ENCODE measurements around the gene DAP.

Gene DAP

DNA sequence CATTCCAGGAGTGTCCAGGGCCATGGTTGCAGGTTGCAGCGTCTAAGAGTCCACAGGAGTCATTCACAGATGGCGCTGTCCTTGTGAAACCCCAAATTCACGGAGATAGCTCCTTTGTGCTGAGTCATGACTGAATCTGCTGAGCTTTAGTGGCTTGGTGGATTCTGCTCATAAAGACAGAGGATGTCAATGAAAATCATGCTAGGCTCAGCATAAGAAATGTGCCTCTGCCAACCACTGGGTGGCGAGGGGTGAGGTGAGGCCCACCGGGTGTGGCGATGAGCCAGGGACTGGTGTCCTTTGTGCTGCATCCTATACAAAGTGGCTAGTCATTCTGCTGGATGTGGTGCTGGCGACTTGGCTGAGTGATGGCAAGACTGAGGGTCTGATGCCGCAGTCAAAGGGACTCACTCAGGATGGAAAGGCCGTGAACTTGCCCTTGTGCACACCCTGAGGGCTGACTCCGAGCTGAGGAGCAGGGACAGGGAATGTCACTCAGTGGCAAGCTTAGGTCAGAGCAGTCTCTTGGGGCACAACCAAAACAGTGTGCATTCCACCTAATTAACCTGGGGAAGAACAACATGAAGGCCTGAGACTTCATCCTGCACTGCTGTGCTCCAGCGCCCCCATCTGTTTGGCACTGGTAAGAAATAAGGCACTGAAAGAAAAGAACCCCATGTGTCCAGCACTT is 71.5 kb downstream of the DAP start:
- no peak for DNase-seq (ENCODE audit: low read depth)

DNA sequence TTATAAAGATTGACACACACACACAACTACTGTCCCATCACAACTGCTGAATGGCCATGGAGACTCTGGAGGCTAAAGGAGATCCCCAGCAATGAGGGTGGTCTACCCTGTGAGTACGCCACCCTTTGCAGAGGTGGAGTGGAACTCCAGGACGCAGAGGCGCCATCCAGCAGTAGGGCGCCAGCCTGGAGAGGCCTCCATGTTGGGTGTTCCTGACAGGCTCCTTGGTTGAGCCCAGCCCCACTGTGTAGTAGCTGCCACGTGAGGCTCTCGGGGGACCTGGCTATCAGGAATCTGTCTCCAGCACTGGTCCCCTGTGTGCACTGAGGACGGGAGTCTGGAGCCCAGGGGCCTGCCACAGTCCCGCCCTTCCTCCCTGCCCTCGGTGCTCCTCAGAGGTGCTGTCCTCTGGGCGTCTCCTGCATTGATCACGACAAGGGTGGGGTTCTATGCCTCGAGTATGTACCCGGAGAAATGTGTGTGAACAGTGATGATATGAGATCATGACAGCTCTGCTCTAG is 72.3 kb downstream of the DAP start:
- no peak for DNase-seq (ENCODE audit: low read depth)

- no peak for DNase-seq (ENCODE audit: low read depth)
Measured at GRCh38 chr5:10686890-10687289, 74.1 kb downstream of the DAP start.

DNA sequence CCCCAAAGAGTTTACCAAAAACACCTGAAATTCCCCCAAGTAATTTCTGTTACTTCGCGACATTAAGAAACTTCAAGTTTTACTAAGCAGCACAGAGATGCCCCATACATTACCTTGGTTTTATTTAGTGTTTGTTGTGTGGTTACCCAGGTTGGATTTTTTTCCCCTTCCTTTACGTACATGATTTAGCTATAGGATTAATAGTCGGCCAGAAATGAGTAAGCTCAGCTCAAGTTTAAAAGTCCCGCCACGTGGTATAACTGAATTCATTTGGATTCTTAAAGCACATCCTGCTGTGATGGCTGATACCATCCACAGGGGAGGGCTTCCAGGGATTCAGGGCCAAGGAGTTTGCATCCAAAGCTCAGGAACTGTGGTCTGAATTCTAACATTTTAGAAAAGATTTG is 75.9 kb downstream of the DAP start:
- no peak for DNase-seq (ENCODE audit: low read depth)

- DNase-seq (ENCODE audit: low read depth): no peak
Measured at GRCh38 chr5:10684303-10685086, 76.5 kb downstream of the DAP start.

DNA sequence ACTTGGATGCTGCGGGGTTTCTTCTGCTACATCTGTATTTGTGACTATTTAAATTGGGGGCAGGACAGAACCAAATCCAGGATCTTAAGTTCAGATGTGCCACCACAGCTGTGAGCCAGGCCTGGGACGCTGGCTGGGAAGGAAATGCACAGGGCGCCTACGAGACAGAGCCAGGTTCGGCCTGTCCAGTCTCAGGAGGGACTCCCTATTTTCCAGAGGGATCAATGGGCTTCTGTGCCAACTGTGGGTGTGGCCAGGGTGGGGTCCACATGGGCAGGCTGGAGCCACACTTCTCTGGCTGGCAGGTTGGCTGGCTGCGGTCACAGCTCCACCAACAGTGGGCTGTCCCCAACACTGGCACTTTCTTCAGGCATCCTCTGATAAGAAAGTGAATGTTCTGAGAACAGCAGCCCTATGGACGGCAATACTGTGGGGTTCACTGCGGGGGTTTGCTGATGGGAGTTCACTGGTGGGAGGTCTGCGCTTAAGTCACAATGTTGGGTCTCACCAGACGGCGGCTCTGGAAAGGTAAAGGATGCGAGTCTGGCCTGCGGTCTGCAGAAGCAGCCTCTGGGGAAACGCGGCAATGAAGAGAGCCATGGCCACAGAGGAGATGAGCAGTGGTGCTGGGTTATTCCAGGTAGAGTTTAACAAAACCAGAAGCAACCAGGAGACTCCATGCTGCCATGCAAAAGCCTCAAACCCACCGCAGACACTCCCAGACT is 78.1 kb downstream of the DAP start:
- DNase-seq (ENCODE audit: low read depth): no peak

DNA sequence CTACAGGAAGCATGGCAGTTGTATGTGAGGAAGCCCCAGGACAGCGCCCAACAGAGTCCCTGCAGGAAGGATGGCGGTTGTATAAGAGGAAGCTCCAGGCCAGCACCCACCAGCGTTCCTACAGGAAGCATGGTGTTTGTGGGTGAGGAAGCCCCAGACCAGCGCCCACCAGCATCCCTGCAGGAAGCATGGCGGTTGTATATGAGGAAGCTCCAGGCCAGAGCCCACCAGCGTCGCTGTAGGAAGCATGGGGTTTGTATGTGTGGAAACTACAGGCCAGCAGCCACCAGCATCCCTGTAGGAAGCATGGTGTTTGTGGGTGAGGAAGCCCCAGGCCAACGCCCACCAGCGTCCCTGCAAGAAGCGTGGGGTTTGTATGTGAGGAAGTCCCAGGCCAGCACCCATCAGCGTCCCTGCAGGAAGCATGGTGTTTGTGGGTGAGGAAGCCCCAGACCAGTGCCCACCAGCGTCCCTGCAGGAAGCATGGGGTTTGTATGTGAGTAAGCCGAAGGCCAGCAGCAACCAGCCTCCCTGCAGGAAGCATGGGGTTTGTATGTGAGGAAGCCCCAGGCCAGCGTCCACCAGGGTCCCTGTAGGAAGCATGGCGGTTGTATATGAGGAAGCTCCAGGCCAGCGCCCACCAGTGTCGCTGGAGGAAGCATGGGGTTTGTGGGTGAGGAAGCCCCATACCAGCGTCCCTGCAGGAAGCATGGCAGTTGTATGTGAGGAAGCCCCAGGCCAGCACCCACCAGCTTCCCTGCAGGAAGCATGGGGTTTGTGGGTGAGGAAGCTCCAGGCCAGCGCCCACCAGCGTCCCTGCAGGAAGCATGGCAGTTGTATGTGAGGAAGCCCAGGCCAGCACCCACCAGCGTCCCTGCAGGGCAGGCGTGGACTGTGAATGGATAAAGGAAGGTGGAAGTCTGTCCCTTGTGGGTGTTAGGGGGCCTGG is 79.0 kb downstream of the DAP start:
- DNase-seq (ENCODE audit: low read depth): no peak

DNA sequence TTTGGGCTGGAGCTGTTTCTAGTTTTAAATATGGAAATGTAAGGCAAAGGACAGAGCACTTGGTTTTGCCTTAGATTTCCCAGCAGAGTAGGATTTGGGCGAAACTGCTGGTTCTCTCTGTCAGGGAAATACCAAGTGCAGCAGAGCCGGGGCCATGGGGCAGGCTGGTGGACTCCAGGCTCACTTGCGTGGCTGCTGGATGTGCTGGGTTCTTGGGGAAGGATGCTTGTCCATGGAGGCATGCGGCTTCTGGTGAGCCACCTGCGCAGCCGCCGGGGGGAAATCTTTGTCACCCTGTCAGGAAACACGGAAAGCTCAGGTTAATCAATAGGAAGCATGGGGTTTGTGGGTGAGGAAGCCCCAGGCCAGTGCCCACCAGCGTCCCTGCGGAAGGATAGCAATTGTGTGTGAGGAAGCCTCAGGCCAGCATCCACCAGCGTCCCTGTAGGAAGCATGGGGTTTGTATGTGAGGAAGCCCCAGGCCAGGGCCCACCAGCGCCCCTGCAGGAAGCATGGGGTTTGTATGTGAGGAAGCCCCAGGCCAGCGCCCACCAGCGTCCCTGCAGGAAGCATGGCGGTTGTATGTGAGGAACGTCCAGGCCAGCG is 80.1 kb downstream of the DAP start:
- DNase-seq (ENCODE audit: low read depth): no peak

DNA sequence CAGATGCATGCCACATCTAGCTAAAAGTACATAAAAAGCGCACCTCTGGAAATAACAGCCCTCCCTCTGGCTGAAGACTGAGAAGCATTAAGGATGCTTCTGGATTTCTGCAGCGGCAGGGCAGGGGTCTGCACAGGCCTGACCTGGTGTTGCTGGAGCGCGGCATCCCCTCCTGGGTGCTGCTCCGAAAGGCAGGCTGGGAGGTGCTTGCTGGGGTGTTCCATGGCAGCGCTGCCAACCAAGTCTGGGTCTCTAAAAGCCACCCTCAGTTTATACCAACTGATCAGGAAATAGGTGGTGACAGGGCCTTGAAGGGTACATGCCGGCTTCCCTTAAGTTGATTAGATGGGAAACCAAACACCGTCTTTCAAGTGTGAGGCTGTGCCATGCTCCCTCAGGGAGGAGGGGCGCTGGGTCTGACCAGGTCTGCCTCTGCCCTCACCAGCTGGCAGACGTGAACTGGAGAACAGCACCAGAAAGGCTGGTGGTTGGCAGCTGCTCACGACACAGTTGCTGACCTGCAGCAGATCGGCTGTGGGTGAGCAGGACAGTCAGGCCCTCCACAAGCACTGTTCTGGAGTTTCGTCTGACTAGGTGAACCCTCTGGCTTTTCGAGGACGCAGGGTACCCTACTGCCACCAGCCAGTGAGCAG is 81.6 kb downstream of the DAP start:
- no peak for DNase-seq (ENCODE audit: low read depth)

DNA sequence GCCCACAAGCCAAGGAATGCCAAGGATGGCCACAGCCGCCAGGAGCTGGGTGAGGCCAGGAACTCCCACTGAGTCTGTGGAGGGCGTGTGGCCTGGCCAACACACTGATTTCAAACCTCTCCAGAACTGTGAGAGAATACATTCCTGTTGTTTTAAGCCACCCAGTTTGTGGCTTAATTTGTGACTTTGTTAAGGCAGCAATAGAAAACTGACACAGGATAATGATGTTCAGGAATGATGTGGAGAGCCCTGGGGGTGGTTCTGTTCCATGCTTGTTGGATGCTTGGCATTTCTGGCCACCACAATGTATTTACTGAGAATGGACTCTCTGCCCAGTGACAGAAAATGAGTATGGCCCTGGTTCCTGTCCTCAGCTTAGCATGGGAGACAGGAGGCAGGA is 82.8 kb downstream of the DAP start:
- DNase-seq (ENCODE audit: low read depth): no peak

DNA sequence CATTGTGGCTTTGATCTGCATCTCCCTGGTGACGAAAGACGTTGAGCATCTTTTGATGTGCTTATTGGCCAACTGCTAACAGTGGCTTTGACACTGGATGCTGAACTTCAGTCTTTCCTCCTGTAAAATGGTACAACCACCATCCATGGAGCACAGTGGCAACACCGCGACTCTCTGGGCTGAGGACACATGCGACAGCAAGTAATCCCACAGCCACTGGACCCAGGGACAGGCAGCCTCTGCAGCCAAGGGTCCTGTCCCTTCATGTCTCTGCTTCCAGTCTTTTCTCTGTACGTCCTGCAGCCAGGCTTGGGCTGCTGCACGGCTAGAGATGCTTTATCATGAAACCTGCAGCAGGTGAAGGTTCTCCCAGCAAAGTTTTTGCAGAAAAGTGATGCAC is 83.5 kb downstream of the DAP start:
- DNase-seq (ENCODE audit: low read depth): no peak

- no peak for DNase-seq (ENCODE audit: low read depth)
Measured at GRCh38 chr5:10676946-10677345, 84.1 kb downstream of the DAP start.

- no peak for DNase-seq (ENCODE audit: low read depth)
Measured at GRCh38 chr5:10676224-10676623, 84.8 kb downstream of the DAP start.

- no peak for DNase-seq (ENCODE audit: low read depth)
Measured at GRCh38 chr5:10675177-10675700, 85.8 kb downstream of the DAP start.

GRCh38 chr5:10674582-10674981 is 86.5 kb downstream of the DAP start:
- no peak for DNase-seq (ENCODE audit: low read depth)

- no peak for DNase-seq (ENCODE audit: low read depth)
Measured at GRCh38 chr5:10674096-10674495, 86.9 kb downstream of the DAP start.

- no peak for DNase-seq (ENCODE audit: low read depth)
Measured at GRCh38 chr5:10673407-10673806, 87.6 kb downstream of the DAP start.

- no peak for DNase-seq (ENCODE audit: low read depth)
Measured at GRCh38 chr5:10673017-10673389, 88.0 kb downstream of the DAP start.

- no peak for DNase-seq (ENCODE audit: low read depth)
Measured at GRCh38 chr5:10672146-10673016, 88.7 kb downstream of the DAP start.
